Activated B cell treated with CpG ODN at 0.5 μM for 24 hours (primary cell): ENCODE data around the gene ERVFRD-1. TPM values are rescaled to one million over a fixed set of nuclear protein-coding genes. Genes with fewer than 3 reads are reported as not detected.

ENCODE experiments used
- ATAC-seq: fragments of 200-7000 bp; cut with Tn5 transposase; one replicate; pipeline ENCODE4 v1.10.0; 2021; ENCODE audit warnings: low read depth, mild to moderate bottlenecking, moderate library complexity
- CTCF ChIA-PET: fragments of 350-600 bp; sonication (Branson Sonifier 250); formaldehyde crosslinking; loops from one replicate; lab custom pipeline; 2021; ENCODE audit warnings: antibody characterized with exemption; lab: Charles Lee
- POLR2A ChIA-PET: fragments of 350-600 bp; sonication (Branson Sonifier 250); formaldehyde crosslinking; loops from one replicate; lab custom pipeline; 2021; ENCODE audit warnings: antibody characterized with exemption; lab: Charles Lee
- DNase-seq: peaks from one replicate; pipeline ENCODE4 v3.0.0; 2022
- H3K27ac Mint-ChIP-seq: one replicate; pipeline ENCODE4 v1.8.0; 2020; ENCODE audit warnings: mixed read lengths
- H3K27me3 Mint-ChIP-seq: one replicate; pipeline ENCODE4 v1.8.0; 2021; ENCODE audit warnings: mixed read lengths
- H3K36me3 Mint-ChIP-seq: one replicate; pipeline ENCODE4 v1.8.0; 2021; ENCODE audit warnings: low read depth, mixed read lengths
- H3K4me1 Mint-ChIP-seq: one replicate; pipeline ENCODE4 v1.8.0; 2021; ENCODE audit warnings: mixed read lengths
- H3K4me3 Mint-ChIP-seq: one replicate; pipeline ENCODE4 v1.8.0; 2020; ENCODE audit warnings: mild to moderate bottlenecking, mixed read lengths
- H3K9me3 Mint-ChIP-seq: one replicate; pipeline ENCODE4 v1.8.0; 2020; ENCODE audit warnings: mixed read lengths
- CTCF ChIP-seq: fragments of 200-600 bp; IDR thresholded peaks from one replicate; pipeline ENCODE4 v1.8.0; 2022; ENCODE audit warnings: antibody characterized with exemption, mild to moderate bottlenecking
- intact Hi-C: fragments of 100-400 bp; cut with micrococcal nuclease; formaldehyde crosslinking; loops from one replicate; pipeline ENCODE4 v1.15.1; 2024
- total RNA-seq: library from RNA; stranded (reverse); gene quantifications from 2 replicates; pipeline ENCODE4 v1.2.3, GENCODE V29; 2022

ERVFRD-1 gene
- total RNA-seq, 1 donor from 2014 or later: not detected

GRCh38 chr6:11083956-11084355 lies 27.6 kb downstream of the ERVFRD-1 start:
- H3K4me1 Mint-ChIP-seq: no peaks in the 10 kb centered on the region
- ChIA-PET POLR2A (no interaction called here), CTCF (no interaction called here)
- peaks cover 16% of the 10 kb centered on the region for H3K27me3 Mint-ChIP-seq
- no peaks in the 10 kb centered on the region for H3K36me3 Mint-ChIP-seq
- no peak for ATAC-seq
- intact Hi-C loops: no loop called here
- no peak for DNase-seq
- no peak overlapping the region for H3K4me3 Mint-ChIP-seq
- no peak for TF ChIP-seq CTCF
- H3K9me3 Mint-ChIP-seq: peaks cover 2% of the 10 kb centered on the region
- H3K27ac Mint-ChIP-seq: no peak overlapping the region

- CTCF ChIA-PET: interaction anchor here (1.7 kb wide), 1 partner anchor 14 kb away, joined by 6 read pairs; no protein-coding TSS in a partner anchor
- ATAC-seq: no peak
- TF ChIP-seq CTCF: no peak
Measured at GRCh38 chr6:11083491-11083890, 28.0 kb downstream of the ERVFRD-1 start.

GRCh38 chr6:11080296-11080695 lies 31.2 kb downstream of the ERVFRD-1 start:
- Mint-ChIP-seq H3K4me1 (no peaks in the 10 kb centered on the region), H3K27me3 (peaks cover 3% of the 10 kb centered on the region), H3K4me3 (no peak overlapping the region), H3K27ac (no peak overlapping the region), H3K9me3 (no peaks in the 10 kb centered on the region), H3K36me3 (no peaks in the 10 kb centered on the region)
- intact Hi-C loops: no loop called here
- no peak for ATAC-seq
- ChIA-PET POLR2A (no interaction called here), CTCF (no interaction called here)
- no peak for DNase-seq
- no peak for TF ChIP-seq CTCF

More at GRCh38 chr6:11083491-11083890, 28.0 kb downstream of the ERVFRD-1 start:
- Mint-ChIP-seq H3K27me3 (peaks cover 12% of the 10 kb centered on the region), H3K9me3 (peaks cover 2% of the 10 kb centered on the region), H3K27ac (no peak overlapping the region), H3K4me3 (no peak overlapping the region), H3K36me3 (no peaks in the 10 kb centered on the region), H3K4me1 (no peaks in the 10 kb centered on the region)
- intact Hi-C loops: no loop called here
- POLR2A ChIA-PET: interaction anchor here (0.6 kb wide), 1 partner anchor 633 kb away, joined by 4 read pairs; no protein-coding TSS in a partner anchor
- no peak for DNase-seq

GRCh38 chr6:11078266-11078665 lies 33.3 kb downstream of the ERVFRD-1 start:
- intact Hi-C loops: no loop called here
- Mint-ChIP-seq H3K27ac (no peak overlapping the region), H3K36me3 (no peaks in the 10 kb centered on the region), H3K4me1 (no peaks in the 10 kb centered on the region), H3K27me3 (no peaks in the 10 kb centered on the region), H3K9me3 (no peaks in the 10 kb centered on the region), H3K4me3 (no peak overlapping the region)
- ATAC-seq (no peak), DNase-seq (no peak)
- POLR2A ChIA-PET: no interaction called here
- CTCF ChIA-PET: no interaction called here
- TF ChIP-seq CTCF: no peak

- no peaks in the 10 kb centered on the region for H3K36me3 Mint-ChIP-seq
- ATAC-seq (no peak), DNase-seq (no peak)
- no peak overlapping the region for H3K27ac Mint-ChIP-seq
- CTCF ChIA-PET: no interaction called here
- no peaks in the 10 kb centered on the region for H3K4me1 Mint-ChIP-seq
- no peaks in the 10 kb centered on the region for H3K27me3 Mint-ChIP-seq
- no peak overlapping the region for H3K4me3 Mint-ChIP-seq
- POLR2A ChIA-PET: no interaction called here
- no peak for TF ChIP-seq CTCF
- no peaks in the 10 kb centered on the region for H3K9me3 Mint-ChIP-seq
- intact Hi-C loops: no loop called here
Measured at GRCh38 chr6:11076540-11076939, 35.0 kb downstream of the ERVFRD-1 start.
